Embryonic facial prominence (tissue), 1 donor: Measurements from ENCODE around the gene NEK11.

Source experiments
- DNase-seq: peaks from one replicate; pipeline ENCODE4 v3.0.0-alpha.2; 2016; ENCODE audit errors: extremely low spot score

Gene NEK11

DNA sequence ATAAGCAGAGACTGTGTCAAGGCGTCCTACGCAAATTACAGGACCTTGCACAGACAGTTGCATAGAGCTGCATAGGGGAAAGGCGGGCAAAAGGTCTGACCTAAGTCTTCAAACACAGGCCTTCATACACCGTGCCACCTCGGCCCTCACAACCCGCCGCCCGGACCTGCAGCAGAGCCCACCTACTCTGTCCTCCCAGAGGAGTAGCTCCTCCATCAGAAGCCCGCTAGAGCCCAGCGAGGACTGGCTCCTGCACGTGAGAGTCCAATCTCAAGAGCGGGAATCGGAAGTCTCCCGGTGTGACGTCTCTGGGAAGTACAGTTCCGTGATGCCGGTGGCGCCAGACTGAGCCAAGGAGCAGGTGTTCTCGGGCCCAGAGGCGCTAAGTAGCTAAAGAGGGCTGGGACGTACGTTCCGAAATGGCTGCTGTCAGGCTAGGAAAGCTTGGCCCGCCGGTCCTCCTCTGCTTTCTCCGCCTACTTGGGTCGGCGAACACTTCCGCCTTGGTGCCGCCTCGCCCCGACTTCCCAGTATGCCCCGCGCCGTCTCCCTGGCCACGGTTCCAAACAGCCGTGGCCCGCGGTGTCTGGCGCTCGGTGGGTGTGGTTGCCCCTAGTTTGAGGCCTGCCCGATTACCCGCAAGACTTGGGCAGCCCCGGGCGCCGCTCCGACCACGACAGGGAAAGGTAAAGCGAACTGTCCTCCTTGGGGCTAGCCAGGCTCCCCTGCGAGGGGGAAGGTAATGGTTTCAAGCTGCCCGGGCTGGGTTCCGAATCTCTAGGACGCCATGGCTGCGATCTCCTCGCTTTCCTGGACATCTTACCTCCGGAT is at the start of gene NEK11, which contains the start of gene ASTE1:
Gene NEK11 (plus strand): TSS at position 557 of the 831 bp plus-strand sequence. CDS start 2,832 bp downstream, outside the sequence.
Gene ASTE1 (minus strand): TSS at position 505 of the 831 bp plus-strand sequence. CDS start 1,519 bp downstream, outside the sequence.
- DNase-seq = peak; percentile 84

- no peak for DNase-seq
Observed at GRCh38 chr3:130979117-130979516, 47.6 kb upstream of the NEK11 start.

DNA sequence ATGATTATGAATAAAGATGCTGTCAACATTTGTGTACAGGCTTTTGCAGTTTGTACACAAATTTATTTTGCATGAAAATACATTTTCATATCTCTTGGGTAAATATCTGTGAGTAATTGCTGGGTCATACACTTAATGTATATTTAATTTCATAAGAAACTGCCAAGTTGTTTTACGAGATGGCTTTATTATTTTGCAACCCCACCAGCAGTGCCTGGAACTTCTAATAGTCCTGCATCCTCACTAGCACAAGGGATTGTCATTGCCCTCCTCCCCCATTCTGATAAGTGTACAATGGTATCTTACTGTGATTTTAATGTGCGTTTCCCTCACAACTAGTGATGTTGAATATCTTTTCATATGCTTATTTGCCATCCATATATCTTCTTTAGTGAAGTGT is 45.2 kb upstream of the NEK11 start:
- DNase-seq = no peak

DNA sequence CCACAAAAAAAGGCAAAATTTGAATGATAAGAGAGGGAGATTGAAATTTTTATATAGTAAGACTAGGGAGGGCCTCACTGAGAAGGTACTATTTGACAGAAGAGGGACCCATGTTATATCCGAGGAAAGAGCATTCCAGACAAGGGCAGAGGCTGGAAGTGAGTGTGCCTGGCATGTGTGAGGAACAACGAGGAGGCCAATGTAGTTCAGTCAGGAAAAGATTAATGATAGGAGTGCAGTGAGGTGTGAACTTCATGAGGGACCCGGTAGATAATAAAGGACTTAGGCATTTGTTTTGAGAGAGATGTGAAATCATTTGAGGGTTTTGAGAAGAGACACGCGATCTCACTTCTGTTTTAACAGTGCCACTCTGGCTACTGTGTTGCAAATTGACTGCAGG is 36.4 kb upstream of the NEK11 start:
- no peak for DNase-seq

DNA sequence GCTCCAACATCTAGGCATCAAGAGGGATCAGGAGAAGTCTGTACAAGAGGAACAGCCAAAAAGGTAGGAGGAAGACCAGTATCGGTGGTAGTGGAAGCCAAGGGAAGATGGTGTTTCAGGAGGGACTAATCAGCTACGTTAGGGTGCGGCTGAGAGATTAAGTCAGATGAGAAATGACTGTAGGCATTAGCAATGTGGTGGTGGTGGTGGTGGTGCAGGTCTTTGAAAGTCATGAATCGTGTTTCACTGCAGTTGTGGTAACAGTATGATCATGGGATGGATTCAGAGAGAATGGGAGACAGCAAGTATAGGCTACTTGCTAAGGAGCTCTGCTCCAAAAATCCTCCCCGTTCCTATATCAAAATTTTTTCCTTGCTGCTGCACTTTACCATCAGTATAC is 35.6 kb upstream of the NEK11 start:
- no peak for DNase-seq

DNA sequence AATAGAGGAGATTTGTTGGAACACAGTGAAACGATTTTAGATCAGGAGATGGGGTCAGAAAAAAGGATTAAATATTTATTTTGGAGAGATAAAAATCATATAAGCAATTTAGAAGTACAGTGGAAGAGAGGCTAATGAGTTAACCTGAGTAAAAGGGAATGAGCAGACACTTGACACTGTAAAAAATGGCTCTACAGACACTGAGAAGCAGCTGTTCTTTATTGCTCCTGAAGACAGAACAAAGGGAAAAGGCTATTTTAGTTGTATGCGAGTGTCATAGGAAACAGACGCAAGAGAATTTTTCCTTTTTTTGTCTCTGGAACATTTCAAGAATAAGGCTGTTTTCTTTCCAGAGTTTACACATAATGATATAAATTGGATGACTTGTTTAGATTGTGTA is 34.3 kb upstream of the NEK11 start:
- no peak for DNase-seq

DNA sequence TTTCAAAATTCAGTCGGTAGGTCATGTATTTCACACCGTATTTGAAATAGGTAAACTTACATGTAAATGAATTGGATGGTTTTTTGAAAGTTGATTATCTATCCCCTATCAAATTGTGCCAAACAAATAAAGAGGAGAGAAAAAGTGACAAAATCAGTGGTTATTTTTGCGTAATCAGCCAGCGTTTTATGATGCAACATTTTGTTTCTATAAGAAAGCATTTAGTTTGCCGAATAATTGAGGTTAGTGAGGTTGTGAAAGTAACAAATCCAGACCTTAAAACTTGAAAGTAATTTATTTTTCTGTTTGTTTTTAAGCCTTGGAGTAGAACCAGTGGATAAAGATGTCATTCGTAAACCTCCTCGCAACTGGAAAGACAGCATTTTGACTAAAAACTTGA is 29.4 kb upstream of the NEK11 start:
- no peak for DNase-seq

- no peak for DNase-seq
Observed at GRCh38 chr3:131001071-131001470, 25.6 kb upstream of the NEK11 start.

DNA sequence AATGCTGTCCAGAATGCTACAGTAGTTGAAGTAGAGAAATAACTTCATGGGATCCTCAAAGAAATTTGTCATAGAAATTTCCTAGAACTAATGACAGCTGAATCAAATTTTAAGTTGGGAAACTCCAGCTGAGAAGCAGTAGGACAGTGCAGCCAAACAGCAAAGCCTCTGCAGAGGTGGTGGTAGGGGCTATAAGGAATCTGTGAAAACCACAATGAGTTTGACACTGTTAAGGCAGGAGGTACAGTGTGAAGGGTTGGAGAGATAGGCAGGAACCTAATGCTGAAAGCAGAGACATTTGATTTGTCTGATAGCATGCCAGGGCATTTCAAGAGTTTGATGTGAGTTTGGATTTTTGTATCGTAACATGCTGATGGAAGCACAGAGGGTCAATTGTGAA is 22.1 kb upstream of the NEK11 start:
- DNase-seq = no peak

DNA sequence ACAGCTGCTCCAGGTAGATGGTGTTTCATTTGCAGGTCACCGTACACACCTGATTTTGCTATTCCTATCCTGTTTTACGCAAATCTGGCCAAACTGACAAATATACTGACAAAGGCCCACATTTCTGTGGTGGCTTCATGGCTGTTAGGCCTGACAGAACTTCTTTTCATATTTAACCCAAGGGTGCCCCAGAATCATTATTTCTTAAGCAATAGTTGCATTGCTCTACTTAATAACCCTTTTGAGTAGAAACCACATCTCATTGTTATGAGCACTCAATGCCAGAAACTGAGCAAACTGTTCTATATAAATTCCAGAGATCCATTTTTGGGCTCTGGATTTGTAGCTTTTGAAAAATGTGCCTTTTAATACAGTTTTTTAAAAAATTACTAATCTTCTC is 19.4 kb upstream of the NEK11 start:
- no peak for DNase-seq

DNA sequence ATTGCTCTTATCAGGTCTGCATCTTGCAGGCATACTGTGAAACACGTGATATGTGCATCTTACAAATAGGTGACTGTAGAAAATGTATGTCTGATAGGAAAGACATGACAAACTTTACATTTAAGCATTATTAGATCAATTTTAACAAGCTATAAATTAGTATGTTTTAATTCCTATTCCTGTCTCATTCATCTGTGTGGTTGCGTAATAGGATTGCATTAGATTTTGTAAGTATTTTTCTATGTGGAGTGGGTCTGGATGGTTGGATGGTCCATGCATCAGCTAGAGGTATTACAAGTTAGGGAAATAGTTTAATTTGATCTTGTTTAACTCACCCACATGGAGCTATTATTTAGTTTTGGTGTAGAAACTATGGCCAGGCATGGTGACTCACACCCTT is 18.9 kb upstream of the NEK11 start:
- DNase-seq = no peak

DNA sequence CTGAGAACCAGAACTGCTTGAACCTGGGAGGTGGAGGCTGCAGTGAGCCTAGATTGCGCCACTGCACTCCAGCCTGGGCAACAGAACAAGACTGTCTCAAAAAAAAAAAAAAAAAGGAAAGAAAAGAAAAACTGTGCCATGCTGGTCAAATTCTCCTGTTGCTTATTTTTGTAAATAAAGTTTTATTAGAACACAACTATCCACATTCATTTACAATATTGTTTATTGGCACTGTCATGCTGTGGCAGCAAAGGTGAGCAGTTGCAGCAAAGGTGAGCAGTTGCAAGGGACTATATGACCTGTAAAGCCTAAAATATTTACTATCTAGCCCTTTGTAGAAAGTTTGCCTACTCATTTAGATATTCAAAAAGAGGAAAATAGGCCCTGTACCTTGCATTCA is 18.4 kb upstream of the NEK11 start:
- no peak for DNase-seq

DNA sequence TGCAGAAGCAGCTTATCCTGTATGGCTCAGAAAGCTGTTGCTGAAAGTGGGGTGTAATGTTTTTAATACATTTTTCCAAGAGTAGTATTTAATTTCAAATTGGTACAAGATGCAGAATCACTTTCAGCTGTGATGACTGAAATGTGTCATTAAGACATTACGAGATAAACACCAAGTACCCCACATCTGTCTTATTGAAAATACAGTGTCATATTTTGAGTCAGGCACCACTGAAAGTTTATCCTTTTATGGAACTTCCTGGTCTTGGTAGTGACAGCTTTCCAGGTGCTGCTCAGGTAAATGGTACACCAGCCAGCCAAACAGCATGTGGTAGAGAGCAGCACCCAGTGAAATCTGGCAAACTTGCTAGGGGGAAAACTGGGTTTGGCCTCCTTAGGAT is 17.0 kb upstream of the NEK11 start:
- no peak for DNase-seq

DNA sequence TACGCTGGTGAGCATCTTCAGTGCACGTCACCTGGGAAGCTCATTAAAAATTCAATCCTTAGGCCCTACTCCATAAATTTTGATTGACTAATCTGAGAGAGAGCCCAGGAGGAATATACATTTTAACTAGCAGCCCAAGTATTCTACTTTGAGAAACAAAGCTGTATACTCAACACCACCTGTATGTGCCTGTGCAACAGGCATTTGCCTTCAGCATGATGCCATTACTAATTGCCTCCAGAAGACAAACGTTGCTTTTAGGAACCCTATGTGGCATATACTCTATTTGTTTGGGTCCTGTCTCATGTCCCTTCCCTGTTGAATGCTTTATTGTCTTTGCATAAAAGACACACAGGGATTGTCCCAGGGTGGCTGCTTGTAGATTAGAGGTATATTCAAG is 7.7 kb upstream of the NEK11 start:
- DNase-seq = no peak

DNA sequence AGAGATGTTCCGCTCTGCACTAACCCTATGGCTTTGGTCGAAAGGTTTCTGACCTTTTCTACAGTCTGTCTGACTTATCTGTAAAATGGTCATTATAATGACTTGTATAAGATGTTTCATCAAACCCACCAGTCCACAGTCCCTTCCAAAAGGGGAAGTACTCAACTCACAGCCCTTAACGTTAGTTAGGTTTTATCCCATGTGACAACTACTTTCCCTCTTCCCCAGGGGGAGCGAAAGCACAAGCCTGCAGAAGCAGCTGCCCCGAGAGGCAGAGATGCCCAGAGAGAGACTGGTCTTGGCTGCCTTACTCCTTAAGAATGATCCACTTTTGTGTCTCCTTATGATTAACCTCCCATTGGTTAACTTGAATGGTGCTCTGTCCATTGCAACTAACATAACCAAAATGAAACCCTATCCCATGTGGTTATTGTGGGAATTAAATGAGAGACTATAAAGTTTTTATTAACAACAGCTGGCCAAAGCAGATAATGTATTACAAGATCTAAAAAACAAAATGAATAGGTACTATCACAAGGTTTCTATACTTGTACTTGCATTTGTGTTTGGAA is 6.5 kb upstream of the NEK11 start:
- no peak for DNase-seq

GRCh38 chr3:131025539-131025938 is 1.1 kb upstream of the NEK11 start:
- DNase-seq = no peak

DNA sequence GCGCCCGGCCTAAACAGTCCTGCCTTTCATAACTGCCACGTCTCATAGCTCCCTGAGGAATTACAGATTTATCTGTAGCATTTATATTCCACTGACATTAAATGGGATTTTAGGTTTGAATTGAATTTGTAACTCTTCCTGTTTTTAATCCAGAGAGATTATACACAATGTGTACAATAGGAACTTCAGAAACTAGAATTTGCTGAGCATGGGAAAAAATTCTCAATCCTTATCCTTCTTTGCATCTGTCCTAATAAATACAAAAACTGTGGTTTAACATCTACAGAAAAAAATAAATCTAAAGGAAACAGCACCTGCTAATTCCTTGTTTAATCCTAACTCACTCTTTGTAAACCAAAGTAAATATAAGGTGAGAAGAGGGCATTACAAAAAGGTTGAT is 2.2 kb downstream of the NEK11 start:
- no peak for DNase-seq

- no peak for DNase-seq
Observed at GRCh38 chr3:131031660-131032059, 5.0 kb downstream of the NEK11 start.

GRCh38 chr3:131033480-131034080 is 6.9 kb downstream of the NEK11 start:
- no peak for DNase-seq

DNA sequence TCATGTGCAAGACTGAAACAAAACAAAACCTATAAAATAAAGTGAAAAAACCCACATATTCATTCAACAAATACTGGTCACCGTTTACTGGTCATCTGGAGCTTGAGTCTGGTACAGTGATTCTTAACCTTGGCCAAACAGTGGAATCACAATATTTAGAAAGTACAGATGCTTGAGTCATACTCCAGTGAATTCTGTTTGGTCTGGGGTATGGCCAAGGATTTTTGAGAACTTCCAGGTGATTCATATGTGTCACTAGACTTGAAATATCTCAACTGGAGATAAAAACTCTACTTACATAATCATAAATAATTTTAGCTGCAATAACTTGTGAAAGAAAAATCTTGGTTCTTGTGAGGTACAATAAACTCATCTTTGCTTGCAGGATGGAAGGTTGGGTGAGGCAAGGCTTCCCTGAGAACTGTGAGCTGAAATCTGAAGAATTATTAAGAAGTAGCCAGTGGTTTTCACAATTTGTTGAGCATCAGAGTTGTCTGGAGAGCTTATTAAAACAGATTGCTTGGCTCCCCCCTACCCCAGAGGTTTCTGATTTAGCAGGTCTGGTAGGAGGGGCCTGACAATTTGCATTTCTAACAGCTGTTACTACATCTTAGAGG is 9.6 kb downstream of the NEK11 start:
- no peak for DNase-seq

DNA sequence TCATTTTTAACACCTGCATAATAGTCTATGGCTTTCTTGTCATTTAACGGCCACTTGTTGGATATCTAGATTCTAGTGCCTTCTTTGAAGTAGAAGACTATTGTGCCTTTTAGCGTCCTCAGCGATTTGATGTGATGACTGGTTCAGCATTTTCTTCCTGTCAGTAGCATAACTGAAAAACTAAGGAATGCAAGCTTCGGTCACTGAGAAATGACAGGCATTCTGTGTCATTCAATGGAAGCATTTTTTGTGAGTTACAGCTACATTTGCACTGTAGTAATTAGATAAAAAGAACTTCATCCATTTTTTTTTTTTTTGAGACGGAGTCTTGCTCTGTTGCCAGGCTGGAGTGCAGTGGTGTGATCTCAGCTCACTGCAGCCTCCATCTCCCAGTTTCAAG is 10.3 kb downstream of the NEK11 start:
- DNase-seq = no peak

DNA sequence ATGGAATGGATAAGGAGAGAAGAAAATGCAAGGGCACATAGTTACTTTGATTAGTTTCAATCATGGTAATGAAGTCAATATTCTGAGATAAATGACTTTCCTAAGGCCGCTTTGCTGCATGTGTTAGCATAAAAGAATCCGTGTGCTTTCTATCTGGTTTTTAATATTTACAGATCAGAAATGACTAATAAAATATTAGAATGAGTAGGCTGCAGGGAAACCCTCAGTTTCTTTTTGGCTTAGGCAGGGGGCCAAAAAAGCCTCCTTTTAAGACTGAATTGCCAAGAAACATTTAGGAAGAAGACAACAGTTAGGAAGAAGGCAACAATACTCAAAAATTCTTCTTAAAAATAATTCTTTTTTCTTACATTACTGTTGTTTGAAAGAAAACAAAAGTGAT is 11.6 kb downstream of the NEK11 start:
- no peak for DNase-seq
